C4-2B (cell line): ENCODE data around the gene GPHN.

Experiments used
- ZFX ChIP-seq: fragments of 450-650 bp; IDR thresholded peaks from 2 replicates; pipeline ENCODE4 v1.6.1; 2017
- TF ChIP-seq, protein P1 (sequence below): fragments of 450-650 bp; conservative IDR thresholded peaks from 2 replicates; pipeline ENCODE4 v1.5.1; 2017; ENCODE audit warnings: mild to moderate bottlenecking

DNA sequence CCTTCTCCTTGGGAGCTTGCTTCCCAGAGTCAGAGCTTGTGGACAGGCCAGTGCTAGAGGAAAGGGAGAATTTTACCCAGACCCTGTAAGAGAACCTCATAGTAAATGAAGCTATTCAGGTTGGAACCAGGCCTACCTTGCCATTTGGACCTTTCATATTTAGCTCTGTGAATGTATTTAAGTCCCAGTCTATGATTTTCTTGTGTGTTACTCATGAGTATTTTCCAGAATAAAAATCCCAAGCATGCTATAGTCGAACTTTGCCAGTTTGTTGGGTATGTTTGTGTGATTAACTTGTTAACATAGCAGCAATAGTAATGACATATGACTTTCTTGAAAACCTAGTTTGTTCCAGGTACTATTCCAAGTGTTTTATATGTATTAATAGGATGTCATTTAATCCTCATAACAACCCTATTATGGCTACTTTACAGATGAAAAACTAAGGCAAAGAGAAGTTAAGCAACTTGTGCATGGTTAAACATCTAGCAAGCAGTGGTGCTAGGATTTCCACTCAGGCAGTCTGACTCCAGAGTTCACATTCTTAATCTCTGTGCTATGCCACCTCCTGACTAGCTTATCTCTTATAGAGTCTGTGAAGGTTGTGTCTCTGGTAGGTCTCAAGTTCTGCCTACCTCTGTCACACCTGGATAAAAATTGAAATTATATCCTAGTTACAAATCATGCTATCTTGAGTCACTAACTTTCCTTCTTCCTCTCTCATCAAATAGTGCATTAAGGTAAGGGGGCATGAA is 633.4 kb downstream of the GPHN start:
- TF ChIP-seq, protein P1, sequence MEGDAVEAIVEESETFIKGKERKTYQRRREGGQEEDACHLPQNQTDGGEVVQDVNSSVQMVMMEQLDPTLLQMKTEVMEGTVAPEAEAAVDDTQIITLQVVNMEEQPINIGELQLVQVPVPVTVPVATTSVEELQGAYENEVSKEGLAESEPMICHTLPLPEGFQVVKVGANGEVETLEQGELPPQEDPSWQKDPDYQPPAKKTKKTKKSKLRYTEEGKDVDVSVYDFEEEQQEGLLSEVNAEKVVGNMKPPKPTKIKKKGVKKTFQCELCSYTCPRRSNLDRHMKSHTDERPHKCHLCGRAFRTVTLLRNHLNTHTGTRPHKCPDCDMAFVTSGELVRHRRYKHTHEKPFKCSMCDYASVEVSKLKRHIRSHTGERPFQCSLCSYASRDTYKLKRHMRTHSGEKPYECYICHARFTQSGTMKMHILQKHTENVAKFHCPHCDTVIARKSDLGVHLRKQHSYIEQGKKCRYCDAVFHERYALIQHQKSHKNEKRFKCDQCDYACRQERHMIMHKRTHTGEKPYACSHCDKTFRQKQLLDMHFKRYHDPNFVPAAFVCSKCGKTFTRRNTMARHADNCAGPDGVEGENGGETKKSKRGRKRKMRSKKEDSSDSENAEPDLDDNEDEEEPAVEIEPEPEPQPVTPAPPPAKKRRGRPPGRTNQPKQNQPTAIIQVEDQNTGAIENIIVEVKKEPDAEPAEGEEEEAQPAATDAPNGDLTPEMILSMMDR, result no peak
- no peak for TF ChIP-seq ZFX
